ENCODE measurements around the gene NUDT14.

The NUDT14 gene

GRCh38 chr14:105180592-105181548 lies at the start of gene NUDT14:
Gene NUDT14, minus strand, starts transcription at chr14:105181312. Its CDS starts 103 bp downstream, at chr14:105181209.
- no peak for DNase-seq

GRCh38 chr14:105229099-105229655 lies 48.1 kb upstream of the NUDT14 start:
- DNase-seq: no peak

GRCh38 chr14:105228562-105228961 lies 47.5 kb upstream of the NUDT14 start:
- no peak for DNase-seq

GRCh38 chr14:105227346-105227745 lies 46.2 kb upstream of the NUDT14 start:
- no peak for DNase-seq

- no peak for DNase-seq
Measured at GRCh38 chr14:105226198-105226597, 45.1 kb upstream of the NUDT14 start.

GRCh38 chr14:105224845-105225570 lies 43.9 kb upstream of the NUDT14 start:
- no peak for DNase-seq

- DNase-seq: no peak
Measured at GRCh38 chr14:105223770-105224544, 42.8 kb upstream of the NUDT14 start.

- no peak for DNase-seq
Measured at GRCh38 chr14:105223260-105223659, 42.1 kb upstream of the NUDT14 start.

GRCh38 chr14:105221598-105222178 lies 40.6 kb upstream of the NUDT14 start:
- no peak for DNase-seq

- no peak for DNase-seq
Measured at GRCh38 chr14:105220699-105221597, 39.8 kb upstream of the NUDT14 start.

GRCh38 chr14:105219753-105220152 lies 38.6 kb upstream of the NUDT14 start:
- DNase-seq: no peak

- DNase-seq: no peak
Measured at GRCh38 chr14:105219043-105219612, 38.0 kb upstream of the NUDT14 start.

GRCh38 chr14:105218611-105219010 lies 37.5 kb upstream of the NUDT14 start:
- no peak for DNase-seq

GRCh38 chr14:105217774-105218173 lies 36.7 kb upstream of the NUDT14 start:
- no peak for DNase-seq

GRCh38 chr14:105216490-105217247 lies 35.6 kb upstream of the NUDT14 start:
- DNase-seq: no peak

- no peak for DNase-seq
Measured at GRCh38 chr14:105215602-105216001, 34.5 kb upstream of the NUDT14 start.

GRCh38 chr14:105214324-105214915 lies 33.3 kb upstream of the NUDT14 start:
- DNase-seq: peak; percentile 28

GRCh38 chr14:105213361-105213760 lies 32.2 kb upstream of the NUDT14 start:
- DNase-seq: peak; percentile 23

GRCh38 chr14:105212541-105213300 lies 31.6 kb upstream of the NUDT14 start:
- DNase-seq: peak; percentile 61

Measured in right hindlimb (tissue), 1 donor.